HG03064 (cell line): Measurements from ENCODE around the gene EDRF1.
"Not testable (repeated sequence)": the region's sequence is repeated elsewhere in the genome, so short reads cannot be mapped to it uniquely, and the experiment has no call there.

Experiments
- ATAC-seq: cut with Tn5 transposase; IDR thresholded peaks from one replicate; pipeline ENCODE4 v1.9.1; 2021; ENCODE audit warnings: low read depth; ENCODE audit not compliant: unreplicated experiment

Gene EDRF1, protein sequence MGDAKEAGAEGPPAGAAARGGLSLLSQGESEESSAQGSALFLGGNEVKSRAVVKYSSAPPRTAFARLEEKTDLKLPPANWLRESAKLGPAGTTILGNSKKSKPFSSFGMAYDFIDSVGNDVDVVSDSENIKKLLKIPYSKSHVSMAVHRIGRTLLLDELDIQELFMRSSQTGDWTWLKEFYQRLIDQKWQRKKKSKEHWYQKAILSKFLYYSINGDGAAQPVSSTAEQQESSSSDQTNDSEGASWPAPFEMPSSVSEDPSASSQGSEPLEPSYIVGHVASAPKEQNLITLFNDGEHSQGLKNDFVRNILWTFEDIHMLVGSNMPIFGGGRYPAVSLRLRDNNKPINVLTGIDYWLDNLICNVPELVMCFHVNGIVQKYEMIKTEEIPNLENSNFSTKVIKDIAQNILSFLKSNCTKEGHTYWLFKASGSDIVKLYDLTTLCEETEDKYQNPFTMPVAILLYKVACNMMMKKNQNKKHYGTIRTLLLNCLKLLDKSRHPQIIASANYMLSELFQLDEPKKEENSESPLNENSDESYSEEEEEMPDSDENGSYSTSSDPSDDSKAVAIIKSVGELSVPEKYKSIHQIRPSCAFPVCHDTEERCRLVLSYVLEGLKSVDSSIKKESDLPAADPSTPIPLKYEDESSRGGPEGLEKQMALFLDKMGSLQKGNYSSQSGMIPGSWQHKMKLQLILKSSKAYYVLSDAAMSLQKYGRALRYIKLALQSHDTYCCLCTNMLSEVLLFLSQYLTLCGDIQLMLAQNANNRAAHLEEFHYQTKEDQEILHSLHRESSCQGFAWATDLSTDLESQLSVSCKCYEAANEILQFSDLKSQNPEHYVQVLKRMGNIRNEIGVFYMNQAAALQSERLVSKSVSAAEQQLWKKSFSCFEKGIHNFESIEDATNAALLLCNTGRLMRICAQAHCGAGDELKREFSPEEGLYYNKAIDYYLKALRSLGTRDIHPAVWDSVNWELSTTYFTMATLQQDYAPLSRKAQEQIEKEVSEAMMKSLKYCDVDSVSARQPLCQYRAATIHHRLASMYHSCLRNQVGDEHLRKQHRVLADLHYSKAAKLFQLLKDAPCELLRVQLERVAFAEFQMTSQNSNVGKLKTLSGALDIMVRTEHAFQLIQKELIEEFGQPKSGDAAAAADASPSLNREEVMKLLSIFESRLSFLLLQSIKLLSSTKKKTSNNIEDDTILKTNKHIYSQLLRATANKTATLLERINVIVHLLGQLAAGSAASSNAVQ

DNA sequence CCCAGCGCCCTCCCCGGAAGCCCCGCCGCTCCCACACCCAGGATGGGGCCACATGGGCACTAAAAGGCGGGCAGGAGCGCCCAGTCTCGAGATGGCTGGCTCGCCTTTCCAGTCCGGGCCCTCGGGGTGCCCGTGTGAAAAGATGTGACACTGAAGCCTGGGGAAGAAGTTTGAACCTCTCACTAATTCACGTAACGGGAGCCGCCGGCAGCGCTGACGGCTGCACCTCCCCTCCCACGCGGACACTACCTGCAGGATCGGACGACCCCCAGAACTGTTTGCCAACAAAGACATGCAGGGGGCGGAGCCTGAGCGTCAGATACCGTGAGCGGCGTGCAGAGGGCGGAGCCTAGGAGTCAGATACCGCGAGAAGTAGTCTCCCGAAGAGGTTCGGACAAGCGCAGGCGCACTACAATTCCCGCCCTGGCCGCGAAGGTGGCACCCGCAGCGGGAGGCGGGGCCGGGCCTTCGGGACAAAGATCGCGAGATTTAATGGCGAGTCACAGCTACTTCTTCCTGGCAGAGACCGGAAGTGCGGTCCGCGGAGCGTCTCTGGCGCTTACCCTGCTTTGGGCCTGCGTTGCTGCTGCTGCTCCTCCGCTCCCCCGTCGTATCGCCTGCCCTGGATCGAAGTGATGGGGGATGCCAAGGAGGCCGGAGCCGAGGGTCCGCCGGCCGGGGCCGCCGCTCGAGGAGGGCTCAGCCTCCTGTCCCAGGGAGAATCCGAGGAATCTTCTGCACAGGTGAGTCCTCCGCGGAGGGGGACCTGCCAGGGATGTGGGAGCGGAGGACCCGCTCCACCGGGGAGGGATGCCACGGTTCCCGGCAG is at the start of gene EDRF1:
TSS of gene EDRF1 (plus strand) at position 537 of the 829 bp plus-strand sequence. CDS start at position 636, 99 bp downstream.
- peak; percentile 85 for ATAC-seq

DNA sequence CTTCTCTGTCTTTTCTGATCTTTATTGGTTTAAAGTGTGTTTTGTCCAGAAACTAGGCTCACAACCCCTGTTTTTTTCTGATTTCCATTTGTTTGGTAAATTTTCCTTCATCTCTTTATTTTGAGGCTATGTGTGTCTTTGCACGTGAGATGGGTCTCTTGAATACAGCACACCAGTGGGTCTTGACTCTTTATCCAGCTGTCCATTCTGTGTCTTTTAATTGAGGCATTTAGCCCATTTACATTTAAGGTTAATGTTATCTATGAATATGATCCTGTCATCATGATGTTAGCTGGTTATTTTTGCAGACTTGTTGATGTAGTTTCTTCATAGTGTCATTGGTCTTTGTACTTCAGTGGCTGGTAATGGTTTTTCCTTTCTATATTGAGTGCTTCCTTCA is 46.6 kb upstream of the EDRF1 start:
- ATAC-seq, result no peak

DNA sequence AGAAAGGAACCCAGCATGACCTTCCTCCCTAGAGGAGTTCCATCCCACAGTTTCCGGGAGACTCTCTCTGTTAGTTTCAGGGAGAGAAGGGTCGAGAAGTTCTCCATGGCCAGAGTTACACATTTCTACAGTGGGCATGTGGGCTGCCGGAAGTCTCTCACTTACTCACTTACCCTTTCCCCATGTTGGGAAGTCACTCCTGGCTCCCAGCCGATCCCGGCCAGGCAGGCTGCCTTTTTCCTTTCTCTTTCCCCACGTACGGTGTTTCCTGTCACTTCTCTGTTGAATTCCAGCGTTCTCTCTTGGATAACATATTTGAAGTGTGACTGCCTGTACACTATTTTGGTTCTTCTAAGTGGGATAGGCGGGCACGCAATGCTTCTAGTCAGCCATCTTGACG is 40.1 kb upstream of the EDRF1 start:
- no peak for ATAC-seq

DNA sequence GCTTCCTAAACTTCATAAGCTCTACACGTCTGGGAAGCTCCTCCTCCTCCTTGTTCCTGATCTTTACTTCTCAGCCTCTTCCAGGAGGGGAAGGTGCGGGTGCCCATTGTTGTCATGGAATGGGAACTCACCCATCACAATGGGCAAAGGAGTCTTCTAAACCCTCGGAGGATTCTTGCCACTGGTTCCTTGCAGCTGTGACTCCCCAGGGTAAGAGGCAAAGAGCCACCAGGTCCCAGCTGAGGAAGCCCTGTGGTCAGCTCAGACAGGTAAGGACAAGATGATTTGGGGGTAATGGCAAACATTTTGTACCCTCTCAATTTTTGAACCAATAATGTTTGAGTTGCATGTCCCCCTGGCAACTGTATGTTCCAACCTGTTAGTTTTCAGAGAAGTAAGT is 36.4 kb upstream of the EDRF1 start, which contains the start of gene TEX36:
TSS of gene TEX36 (minus strand) at position 101 of the 400 bp plus-strand sequence. CDS start 174 bp downstream, outside the sequence.
- ATAC-seq, result no peak

DNA sequence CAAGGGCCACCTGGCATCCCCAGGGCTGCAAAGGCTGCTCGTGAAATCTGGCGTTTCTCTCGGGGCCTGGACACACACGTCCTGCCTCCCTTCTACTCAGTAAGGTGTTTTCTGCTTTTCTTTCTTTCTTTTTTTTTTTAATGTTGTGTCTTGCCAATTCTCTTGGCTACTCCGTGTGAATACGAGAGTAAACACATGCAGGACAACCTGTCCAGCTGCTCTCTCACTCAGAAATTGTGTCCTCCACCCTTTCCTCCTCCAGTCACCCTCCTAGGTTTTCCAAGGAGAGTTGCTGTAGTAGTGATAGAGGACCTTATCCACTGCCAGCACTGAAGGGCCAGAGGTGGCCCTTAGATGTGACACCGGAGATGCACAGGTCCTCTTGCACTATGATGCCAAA is 35.7 kb upstream of the EDRF1 start:
- no peak for ATAC-seq

DNA sequence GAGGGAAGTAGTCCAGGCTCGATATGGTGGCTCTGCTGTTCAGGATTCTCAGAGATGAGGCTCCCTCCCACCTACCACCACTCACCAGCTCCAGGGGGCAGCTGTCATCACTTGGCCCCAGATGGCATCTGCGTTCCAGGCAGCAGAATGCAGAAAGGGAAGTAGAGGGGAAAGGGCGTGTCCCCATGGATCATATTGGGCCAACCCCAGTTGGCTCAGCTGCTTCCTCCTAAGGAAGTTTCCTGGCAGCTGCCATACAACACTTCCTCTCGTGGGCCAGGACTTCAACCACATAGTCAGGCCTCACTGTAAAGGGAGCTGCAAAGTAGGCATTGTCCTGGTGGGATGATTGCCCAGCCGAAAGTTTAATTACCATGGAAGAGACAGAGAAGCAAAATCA is 34.9 kb upstream of the EDRF1 start:
- no peak for ATAC-seq

DNA sequence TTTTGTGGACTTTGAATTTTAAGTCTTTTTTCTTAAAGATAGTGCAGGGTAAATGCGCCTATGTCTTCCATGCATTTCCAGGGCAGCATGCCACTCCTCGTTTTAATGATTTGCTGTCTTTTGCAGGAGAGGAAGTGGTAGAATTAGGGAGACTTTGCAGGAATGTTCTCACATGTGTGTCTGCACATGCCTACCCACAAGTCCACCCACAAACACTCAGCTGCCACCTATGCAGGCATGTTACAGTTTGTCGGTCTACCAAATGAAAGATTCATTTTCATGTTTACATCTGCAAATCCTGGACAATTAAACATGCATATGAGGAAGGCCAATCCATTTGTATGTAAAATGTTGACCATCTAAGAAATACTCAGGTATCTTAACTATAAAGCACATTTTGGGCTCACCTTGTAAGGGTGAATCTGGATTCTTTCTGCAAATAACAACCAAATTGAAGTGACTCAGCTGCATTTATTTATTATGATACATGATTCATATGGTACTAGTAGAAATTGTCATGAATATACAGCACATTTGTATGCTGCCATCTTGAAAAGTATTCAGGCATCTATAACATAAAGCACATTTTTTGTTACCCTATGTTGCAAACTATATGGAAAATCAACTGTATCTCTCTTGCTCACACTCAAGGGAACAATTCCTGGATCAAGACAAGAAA is 31.9 kb upstream of the EDRF1 start:
- ATAC-seq, result no peak

DNA sequence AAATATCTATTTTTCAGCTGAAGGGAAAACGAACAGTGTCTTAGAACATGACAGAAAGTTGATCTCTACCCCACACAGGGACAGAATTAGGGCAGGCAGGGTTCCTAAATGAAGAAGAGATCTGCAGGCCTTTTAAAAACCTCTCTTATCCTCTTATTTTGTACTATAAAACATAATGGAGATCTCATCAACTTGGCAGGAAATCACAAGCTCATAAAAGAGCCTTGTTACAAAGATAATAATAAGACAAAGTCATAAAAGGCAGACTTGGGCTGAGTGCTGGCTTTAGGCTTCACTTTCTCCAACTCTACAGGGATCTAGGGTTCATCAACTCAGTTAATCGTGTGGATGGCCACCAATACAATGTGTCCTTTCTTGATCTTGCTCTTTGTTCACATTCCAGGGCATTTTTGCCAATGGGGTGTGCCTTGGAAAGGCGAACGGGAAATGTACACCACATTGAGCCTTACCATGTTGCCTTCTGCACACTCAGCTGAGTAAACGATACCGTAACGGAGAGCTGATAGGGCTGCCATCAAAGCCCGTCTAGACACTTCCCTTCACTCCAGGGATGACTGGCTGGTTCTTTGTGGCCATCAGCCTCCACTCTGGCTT is 29.4 kb upstream of the EDRF1 start:
- ATAC-seq, result no peak

DNA sequence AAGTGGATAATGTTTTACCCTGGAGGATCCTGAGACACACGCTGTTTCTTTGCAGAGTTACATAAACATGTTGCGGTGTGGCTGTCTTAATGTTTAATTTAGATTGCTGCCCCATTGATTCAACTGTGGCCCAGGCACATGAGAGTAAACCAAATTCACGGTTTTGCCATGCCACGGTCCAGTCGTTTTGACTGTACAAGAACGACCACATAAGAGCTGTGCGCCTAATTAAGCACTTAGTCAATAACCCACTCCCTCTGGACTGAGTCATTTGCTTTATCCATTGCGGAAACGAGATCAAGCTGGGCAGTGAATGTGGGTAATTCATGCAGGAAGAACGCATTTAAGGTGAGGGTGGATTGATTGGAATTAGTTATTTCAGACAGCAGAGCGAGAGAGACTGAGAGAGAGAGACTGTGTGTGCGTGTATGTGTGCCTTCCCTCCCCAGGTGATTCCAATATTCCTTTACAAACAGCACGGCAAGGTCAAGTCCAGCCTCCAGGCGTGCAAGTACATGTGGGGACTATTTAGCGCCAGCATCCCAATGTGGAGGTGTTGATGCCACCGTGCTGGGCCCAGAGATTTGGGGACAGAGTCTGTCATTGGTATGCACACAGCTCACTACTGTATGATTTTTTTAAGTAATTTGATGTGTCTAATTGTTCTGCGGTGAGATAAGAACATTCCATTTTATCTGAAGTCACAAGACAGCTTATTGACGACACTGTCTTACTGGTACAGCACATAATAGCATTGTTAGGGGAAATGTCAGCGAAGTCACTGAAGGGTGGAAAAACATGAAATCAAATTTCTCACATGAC is 28.1 kb upstream of the EDRF1 start:
- ATAC-seq, result no peak

DNA sequence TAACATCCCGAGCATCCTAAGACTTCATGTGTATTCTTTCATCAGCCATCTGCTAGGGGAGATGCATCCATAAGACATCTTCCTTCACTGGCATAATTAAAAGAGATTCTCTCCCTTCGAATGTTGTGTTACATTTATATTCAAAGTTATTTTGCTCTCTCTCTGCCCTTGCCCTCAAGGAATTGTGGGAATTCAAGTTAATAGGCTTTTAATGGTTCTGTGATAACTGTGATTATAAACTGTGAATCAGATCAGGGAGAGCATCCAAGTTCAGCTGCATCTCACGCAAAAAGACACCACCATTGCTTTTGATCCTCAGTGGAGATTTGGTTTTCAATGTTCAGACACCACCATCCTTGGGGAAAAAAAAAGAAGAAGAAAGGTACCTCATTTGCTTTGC is 27.3 kb upstream of the EDRF1 start:
- ATAC-seq, result no peak

DNA sequence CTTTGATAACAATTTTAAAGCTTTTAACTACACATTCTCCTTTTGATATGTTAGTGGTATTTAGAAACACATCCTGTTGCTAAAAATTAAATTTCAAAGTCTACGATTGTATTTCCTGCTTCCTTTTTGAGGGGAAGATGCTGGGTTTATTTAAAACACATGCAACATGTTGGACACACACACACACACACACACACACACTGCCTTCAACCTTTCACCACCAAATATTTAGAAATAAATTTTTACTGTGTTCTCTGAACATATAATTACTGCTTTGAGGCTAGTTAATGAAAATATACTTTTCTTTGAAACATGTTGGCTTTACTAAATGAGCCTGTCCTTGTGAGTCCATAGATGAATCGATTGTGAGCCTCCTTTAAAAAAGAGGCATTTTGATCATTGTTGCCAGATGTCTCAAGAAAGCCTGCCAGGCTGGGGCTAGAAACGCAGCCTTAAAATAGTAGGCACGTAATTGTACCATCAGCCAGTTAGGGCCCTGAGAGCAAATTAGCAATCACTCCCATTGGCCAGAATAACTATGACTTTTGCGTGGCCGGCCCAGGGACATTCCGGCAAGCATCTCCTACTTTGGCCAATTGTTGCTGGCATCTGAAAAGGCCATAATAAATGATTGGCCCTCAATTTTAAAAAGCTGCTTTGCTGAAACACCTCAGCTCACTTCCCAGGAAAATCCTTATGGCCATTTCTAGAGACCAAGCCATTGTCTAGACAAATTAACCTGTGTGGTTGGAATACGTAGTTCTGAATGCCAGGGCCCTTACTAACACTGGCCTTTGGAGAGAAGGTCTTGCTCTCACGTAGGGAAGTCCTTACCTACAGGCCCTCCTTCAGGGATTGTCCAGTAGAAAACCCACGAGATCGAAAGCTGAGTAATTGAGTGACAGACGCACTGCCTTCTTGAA is 26.6 kb upstream of the EDRF1 start:
- ATAC-seq, result no peak

DNA sequence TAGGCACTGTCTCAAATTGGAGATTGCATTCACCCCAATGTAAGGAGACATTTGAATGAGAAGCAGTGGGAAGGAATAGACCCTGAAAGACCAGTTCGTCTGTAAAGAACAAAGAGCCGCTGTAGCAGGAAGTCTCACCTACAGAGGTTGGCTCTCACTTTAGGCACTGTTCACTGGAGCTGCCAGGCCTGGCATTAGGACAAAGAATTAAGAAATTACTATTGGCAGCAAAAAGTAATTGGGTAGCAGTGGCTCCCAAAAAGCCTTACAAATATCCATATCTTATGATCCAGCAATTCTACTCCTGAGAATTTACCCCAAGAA is 26.0 kb upstream of the EDRF1 start:
- no peak for ATAC-seq

DNA sequence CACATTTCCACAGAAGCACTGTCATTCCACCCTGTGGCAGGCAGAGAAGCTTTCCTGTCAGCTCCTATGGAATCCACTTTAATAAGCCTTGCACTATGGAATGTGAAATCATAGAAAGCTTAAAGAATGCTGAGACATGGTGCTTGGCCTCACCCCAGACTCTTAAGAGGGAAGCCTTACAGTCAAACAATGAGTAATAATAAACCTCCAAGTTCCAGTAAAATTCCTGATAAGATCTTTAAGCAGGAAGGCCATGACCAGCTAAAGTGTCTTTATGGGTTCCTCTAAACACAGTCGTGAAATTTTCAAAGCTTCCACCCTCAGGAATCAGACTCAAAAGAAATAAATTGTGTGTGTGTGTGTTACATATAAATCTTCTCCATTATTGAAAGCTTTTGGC is 24.6 kb upstream of the EDRF1 start:
- no peak for ATAC-seq

DNA sequence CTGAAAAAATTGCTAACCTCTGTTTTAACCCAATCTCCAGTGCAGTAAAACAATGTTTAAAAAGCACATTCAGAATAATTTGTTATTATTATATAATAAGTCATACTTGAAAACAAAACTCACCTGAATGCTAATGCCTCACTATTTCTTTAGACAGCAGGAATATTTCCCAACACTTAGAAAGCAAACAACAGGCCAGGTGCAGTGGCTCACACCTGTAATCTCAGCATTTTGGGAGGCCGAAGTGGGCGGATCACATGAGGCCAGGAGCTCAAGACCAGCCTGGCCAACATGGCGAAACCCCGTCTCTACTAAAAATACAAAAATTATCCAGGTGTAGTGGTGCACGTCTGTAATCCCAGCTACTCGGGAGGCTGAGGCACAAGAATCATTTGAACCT is 22.6 kb upstream of the EDRF1 start:
- not testable (repeated sequence) for ATAC-seq

DNA sequence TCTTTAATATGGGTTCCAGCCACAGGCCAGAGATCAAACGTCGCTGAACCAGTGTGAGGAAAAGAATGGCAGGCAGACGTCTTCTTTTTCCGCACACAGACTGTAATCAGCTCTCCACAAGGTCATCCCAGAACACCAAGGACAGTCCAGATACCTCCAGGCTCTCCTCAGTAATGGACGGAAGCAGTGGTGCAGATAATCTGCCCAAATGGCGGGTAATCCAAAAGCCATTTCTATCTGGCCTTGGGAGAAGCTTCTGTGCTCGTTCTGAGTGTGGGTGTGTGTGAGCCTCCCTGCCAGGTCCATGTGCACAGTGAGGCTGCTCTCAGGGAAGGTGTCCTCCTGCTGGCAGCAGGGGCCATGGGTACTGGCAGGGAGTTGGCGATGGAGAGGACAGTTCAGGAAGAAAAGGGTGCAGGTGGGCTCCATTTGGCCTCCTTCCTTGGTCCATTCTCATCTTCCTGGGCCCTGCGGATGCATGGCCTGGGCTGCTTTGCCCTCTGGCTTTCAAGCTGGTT is 21.0 kb upstream of the EDRF1 start:
- no peak for ATAC-seq

DNA sequence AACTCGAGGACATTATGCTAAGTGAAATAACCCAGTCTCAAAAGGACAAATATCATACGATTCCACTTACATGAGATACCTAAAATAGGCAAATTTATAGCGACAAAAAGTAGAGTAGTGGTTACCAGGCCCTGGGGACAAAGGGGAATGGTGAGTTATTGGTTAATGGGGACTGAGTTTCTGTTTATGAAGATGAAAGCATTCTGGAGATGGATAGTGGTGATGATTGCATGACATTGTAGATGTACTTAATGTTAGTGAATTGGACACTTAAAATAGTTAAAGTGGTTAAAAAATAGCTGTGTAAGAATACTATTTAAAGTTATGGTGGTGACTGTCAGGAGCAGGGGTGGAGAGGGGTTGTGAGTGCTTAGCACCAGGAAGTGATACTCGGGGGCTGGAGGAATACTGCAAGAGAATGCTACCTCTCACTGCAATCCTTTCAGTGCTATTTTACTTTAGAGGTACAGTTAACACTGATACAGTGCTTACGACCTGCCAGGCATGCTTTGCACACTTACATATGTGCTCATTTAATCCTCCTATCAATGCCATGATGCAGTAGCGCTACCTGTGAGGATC is 19.9 kb upstream of the EDRF1 start:
- ATAC-seq, result no peak
